Heart left ventricle (tissue), 13 donors: ENCODE results near the gene SH2D4B.

Experiments used
- POLR2A ChIP-seq, 2 donors: fragments of 450-650 bp; IDR thresholded peaks; one replicate each; pipeline ENCODE4 v1.6.1; 2017; ENCODE audit warnings: antibody characterized with exemption in 2 of 2, mild to moderate bottlenecking in 2 of 2, moderate library complexity in 2 of 2
- TF ChIP-seq, protein P1 (sequence below), 12 donors: fragments of 200-600 bp; sonication (generic) in 4 of 12; IDR thresholded peaks; one replicate each; pipeline versions ENCODE4 v1.5.0 to v1.8.0; 2018 to 2022; ENCODE audit warnings: antibody characterized with exemption in 12 of 12, mild to moderate bottlenecking in 5 of 12
- donor health status: ischemic (EF 13 %, LVEDD 7.1; RV severe dilation, severe dysfunction).
- donor health status: DM: no; HTN: yes; CAD: no.
- donor health status: DM: no; HTN: no; CAD: no.
- donor health status: ischemic (EF 25% LVEDD 6.9; RV normal size, moderate dysfunction).
- donor health status: ischemic (EF 25% LVEDD 5.7; RV mildly dilated, moderate dysfunction).
- donor health status: ischemic (EF 35%, LVEDD 5.7; RV mildly dilated, moderate dysfunction).
- donor health status: nonischemic (EF 11% LVEDD 7.7; RV severe dilation, severe dysfunction).
- donor health status: DM: yes; HTN: yes; CAD: no.
- donor health status: PGD.
- donor health status: ischemic (EF 29% LVEDD 5.4; RV normal size, mild dysfunction).
- donor health status: nonischemic (EF 23%, LVEDD 6.1; RV moderate dilation, normal function).

DNA sequence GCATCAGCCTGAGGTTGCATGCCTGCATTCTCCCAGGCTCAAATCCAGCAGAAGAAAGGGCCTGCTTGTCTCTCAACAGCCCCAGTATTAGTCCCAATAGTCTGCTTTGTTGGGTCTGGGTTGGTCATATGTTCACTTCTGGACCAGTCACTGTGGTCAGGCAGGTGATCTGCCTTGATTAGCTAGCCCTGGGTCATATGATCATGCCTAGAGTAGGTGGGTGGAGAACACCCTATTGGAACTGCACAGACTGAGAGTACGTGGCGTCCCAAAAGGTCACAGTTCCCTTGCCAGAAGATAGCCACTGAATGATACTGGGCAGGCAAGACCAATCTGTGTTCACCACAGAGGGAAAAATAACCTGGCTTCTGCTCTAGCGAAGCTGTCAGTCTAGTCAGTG is 80.1 kb downstream of the SH2D4B start:
- no peak for TF ChIP-seq POLR2A (IDR thresholded peaks at IDR 0.05)
- TF ChIP-seq, protein P1, sequence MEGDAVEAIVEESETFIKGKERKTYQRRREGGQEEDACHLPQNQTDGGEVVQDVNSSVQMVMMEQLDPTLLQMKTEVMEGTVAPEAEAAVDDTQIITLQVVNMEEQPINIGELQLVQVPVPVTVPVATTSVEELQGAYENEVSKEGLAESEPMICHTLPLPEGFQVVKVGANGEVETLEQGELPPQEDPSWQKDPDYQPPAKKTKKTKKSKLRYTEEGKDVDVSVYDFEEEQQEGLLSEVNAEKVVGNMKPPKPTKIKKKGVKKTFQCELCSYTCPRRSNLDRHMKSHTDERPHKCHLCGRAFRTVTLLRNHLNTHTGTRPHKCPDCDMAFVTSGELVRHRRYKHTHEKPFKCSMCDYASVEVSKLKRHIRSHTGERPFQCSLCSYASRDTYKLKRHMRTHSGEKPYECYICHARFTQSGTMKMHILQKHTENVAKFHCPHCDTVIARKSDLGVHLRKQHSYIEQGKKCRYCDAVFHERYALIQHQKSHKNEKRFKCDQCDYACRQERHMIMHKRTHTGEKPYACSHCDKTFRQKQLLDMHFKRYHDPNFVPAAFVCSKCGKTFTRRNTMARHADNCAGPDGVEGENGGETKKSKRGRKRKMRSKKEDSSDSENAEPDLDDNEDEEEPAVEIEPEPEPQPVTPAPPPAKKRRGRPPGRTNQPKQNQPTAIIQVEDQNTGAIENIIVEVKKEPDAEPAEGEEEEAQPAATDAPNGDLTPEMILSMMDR (IDR thresholded peaks at IDR 0.05), result no peak
